GM12878 (cell line): Measurements from ENCODE around the gene RPL37. TPM values are rescaled to one million over a fixed set of nuclear protein-coding genes. Genes with fewer than 3 reads are reported as not detected.
"Not testable (repeated sequence)": the region's sequence is repeated elsewhere in the genome, so short reads cannot be mapped to it uniquely, and the experiment has no call there.

Experiments
- ATAC-seq: fragments of 200-7000 bp; cut with Tn5 transposase; 3 replicates; pipeline ENCODE4 v1.9.1; 2020; ENCODE audit warnings: mild to moderate bottlenecking, moderate library complexity
- BruUV-seq: library from RNA; stranded (reverse); fragments of 400-500 nt; replicated peaks from 2 replicates; lab custom pipeline; 2021; lab: Mats Ljungman, UMichigan
- CTCF ChIA-PET: fragments of 300-600 bp; sonication (Branson Sonifier 250); formaldehyde crosslinking; extraction: SDS; loops from one replicate; lab custom pipeline; 2021; ENCODE audit warnings: inconsistent platforms; lab: Yijun Ruan, JAX
- POLR2A ChIA-PET: fragments of 350-600 bp; formaldehyde crosslinking; extraction: SDS; loops from one replicate; lab custom pipeline; 2021; ENCODE audit warnings: inconsistent platforms; lab: Charles Lee
- RAD21 ChIA-PET: fragments of 300-600 bp; sonication (Branson Sonifier 250); formaldehyde crosslinking; loops from one replicate; lab custom pipeline; 2023; ENCODE audit warnings: antibody characterized with exemption; ENCODE audit not compliant: unreplicated experiment; lab: Charles Lee
- SMC1A ChIA-PET: fragments of 300-600 bp; sonication (Branson Sonifier 250); formaldehyde crosslinking; loops from one replicate; lab custom pipeline; 2023; ENCODE audit not compliant: unreplicated experiment, uncharacterized antibody; lab: Charles Lee
- DNase-seq: peaks from one replicate; pipeline ENCODE4 v3.0.0-alpha.2; 2011; ENCODE audit warnings: low read depth, low spot score
- FAIRE-seq: peaks from 3 replicates; lab custom pipeline; 2011; peaks lifted over from hg19 to GRCh38; lab: Jason Lieb, UNC
- H2AFZ ChIP-seq: 2 replicates; pipeline ENCODE4 v1.6.0; 2011; ENCODE audit warnings: low read depth, low read length, control low read depth; ENCODE audit not compliant: control insufficient read depth
- H3K27ac ChIP-seq: 2 replicates; pipeline ENCODE4 v1.5.1; 2011; ENCODE audit warnings: control low read depth; ENCODE audit not compliant: control insufficient read depth, insufficient read depth
- H3K27me3 ChIP-seq, 2 experiments: replicated peaks in 1 of 2; 2 replicates each; pipeline versions ENCODE4 v1.6.0 to v1.6.1; 2011; ENCODE audit warnings: low read length in 1 of 2; ENCODE audit not compliant: control insufficient read depth in 2 of 2, insufficient read depth in 2 of 2
- H3K36me3 ChIP-seq, 2 experiments: 2 replicates each; pipeline ENCODE4 v1.5.1; 2011; ENCODE audit warnings: low read length in 1 of 2; ENCODE audit not compliant: control insufficient read depth in 2 of 2, insufficient read depth in 2 of 2
- H3K4me1 ChIP-seq: 2 replicates; pipeline ENCODE4 v1.6.1; 2011; ENCODE audit warnings: mild to moderate bottlenecking, low read length, moderate library complexity, mixed read lengths; ENCODE audit not compliant: control insufficient read depth, insufficient read depth
- H3K4me2 ChIP-seq: 2 replicates; pipeline ENCODE4 v1.6.0; 2011; ENCODE audit warnings: control low read depth; ENCODE audit not compliant: control insufficient read depth, insufficient read depth
- H3K4me3 ChIP-seq: fragments of 200-600 bp; sonication (generic); 2 replicates; pipeline ENCODE4 v1.5.1; 2016
- H3K79me2 ChIP-seq: 2 replicates; pipeline ENCODE4 v1.6.0; 2011; ENCODE audit warnings: low read length; ENCODE audit not compliant: control insufficient read depth, insufficient read depth
- H3K9ac ChIP-seq: 2 replicates; pipeline ENCODE4 v1.8.0; 2011; ENCODE audit warnings: low read length, control low read depth, mixed read lengths; ENCODE audit not compliant: control insufficient read depth, insufficient read depth
- H3K9me3 ChIP-seq: replicated peaks from 3 replicates; pipeline ENCODE4 v1.5.1; 2011; ENCODE audit warnings: mild to moderate bottlenecking, low read length; ENCODE audit not compliant: control insufficient read depth, insufficient read depth
- H4K20me1 ChIP-seq: 2 replicates; pipeline ENCODE4 v1.6.0; 2011; ENCODE audit not compliant: control insufficient read depth, insufficient read depth
- ETV6 ChIP-seq, 2 experiments: fragments of 450-650 bp in 1 of 2; IDR thresholded peaks in 1 of 2; conservative IDR thresholded peaks in 1 of 2; 2 replicates each; pipeline ENCODE4 v1.6.1; 2014; ENCODE audit warnings: antibody characterized with exemption in 1 of 2, borderline replicate concordance in 1 of 2, low read depth in 1 of 2, mild to moderate bottlenecking in 1 of 2, moderate library complexity in 1 of 2
- SMARCA5 ChIP-seq: fragments of 450-650 bp; IDR thresholded peaks from 2 replicates; pipeline ENCODE4 v1.6.1; 2017; ENCODE audit warnings: mild to moderate bottlenecking
- WGBS: methylation state at CpG from one replicate; pipeline ENCODE4 v1.1.6; 2016; ENCODE audit warnings: low lambda C conversion rate; ENCODE audit not compliant: insufficient replicate concordance, insufficient coverage; ENCODE audit errors: missing lambda C conversion rate; 5-methylcytosine and 5-hydroxymethylcytosine counted together
- in situ Hi-C: fragments of 300-500 bp; cut with MboI; formaldehyde crosslinking; loops from 9 replicates; pipeline ENCODE4 v1.14.3; 2018; ENCODE audit warnings: mixed read lengths
- intact Hi-C: fragments of 100-400 bp; cut with micrococcal nuclease; formaldehyde crosslinking; loops from one replicate; pipeline ENCODE4 v1.14.2; 2022; ENCODE audit not compliant: unreplicated experiment
- polyA plus RNA-seq, 11 experiments: library from polyadenylated mRNA; depleted of rRNA in 4 of 11; unstranded in 6 of 11; stranded (reverse) in 5 of 11; fragments of >200 nt; fragmentation: Nextera tagmentation in 4 of 11; fragmentation: Illumina TruSeq in 1 of 11; extraction: Ambion mirVana in 4 of 11; extraction: Trizol in 1 of 11; gene quantifications; 1 replicate in 1 of 11; 2 replicates in 10 of 11; pipeline versions ENCODE4 v1.2.1 to v1.2.3, GENCODE V29; 2011 to 2016; ENCODE audit warnings: inconsistent platforms in 2 of 11, missing spikeins in 2 of 11, low read depth in 1 of 11
- total RNA-seq, 4 experiments: library from RNA; depleted of rRNA in 3 of 4; stranded (reverse); fragments of >200 nt in 3 of 4; fragmentation: Illumina TruSeq in 1 of 4; extraction: Trizol in 1 of 4; gene quantifications; 2 replicates each; pipeline versions ENCODE4 v1.2.1 to v1.2.3, GENCODE V29; 2013 to 2021
- TF ChIP-seq, protein P1 (sequence below): fragments of 450-650 bp; IDR thresholded peaks from 2 replicates; pipeline ENCODE4 v1.6.1; 2017; ENCODE audit warnings: antibody characterized with exemption, mild to moderate bottlenecking, moderate library complexity

The RPL37 gene
- total and polyA plus RNA-seq, 10 of the 15 experiments (the other 5 are each of a cell fraction or from before 2014, with no cell fraction given): 1,697 to 6,216 (median 3,013) TPM

DNA sequence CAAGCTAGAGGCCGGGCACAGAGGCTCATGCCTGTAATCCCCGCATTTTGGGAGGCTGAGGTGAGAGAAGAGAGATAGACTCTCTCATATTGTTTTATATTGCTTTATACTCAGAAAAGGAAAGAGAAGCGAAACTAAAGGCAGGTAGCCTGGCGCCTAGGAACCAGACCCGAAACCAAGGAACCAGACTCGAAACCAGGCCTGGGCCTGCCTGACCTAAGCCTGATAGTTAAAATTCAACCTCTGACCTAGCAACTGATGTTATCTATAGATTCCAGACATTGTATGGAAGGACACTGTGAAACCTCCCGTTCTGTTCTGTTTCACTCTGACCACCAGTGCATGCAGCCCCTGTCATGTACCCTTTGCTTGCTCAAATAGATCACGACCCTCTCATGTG is 37.2 kb upstream of the RPL37 start:
- intact Hi-C loops, BruUV-seq, H2AFZ ChIP-seq, H3K4me1 ChIP-seq, SMC1A ChIA-PET, RAD21 ChIA-PET, H3K4me2 ChIP-seq, H3K27ac ChIP-seq, H3K36me3 ChIP-seq, POLR2A ChIA-PET, H3K27me3 ChIP-seq, CTCF ChIA-PET, H3K4me3 ChIP-seq, H3K79me2 ChIP-seq, H4K20me1 ChIP-seq, H3K9ac ChIP-seq, FAIRE-seq, H3K9me3 ChIP-seq, DNase-seq: not testable (repeated sequence)
- ATAC-seq: peak; percentile 40; the same call in 2 of the 3 replicates
- in situ Hi-C loops: loop anchor here (10.0 kb wide), 1 partner anchor 1157 kb away; no protein-coding TSS in a partner anchor
- WGBS: 27% methylated on average over 8 of the region's 8 CpGs

DNA sequence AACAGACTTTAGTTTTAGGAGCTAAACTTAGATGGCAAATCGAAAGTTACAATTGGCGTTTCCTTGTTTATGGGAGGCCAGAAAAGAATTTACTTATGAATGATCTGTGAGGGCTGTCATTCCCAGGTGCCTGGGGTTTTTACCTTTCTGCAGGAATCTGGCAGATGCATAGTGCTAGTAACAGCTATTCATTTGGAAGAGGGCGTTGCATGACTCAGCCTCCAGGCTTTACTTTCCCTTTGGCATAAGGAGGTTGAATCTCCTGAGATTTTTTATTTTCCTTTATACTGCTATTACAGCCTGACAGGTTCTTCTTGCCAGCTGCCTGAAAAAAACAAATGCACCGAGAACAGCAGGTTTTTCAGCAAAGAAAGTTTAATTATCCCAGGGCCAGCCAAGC is 36.2 kb upstream of the RPL37 start:
- FAIRE-seq: no peak
- in situ Hi-C loops: loop anchor here (10.0 kb wide), 1 partner anchor 1156 kb away; no protein-coding TSS in a partner anchor

More for the DNA sequence above, 36.2 kb upstream of the RPL37 start:
- Histone ChIP-seq H3K9ac (no peak overlapping the region), H3K36me3 (no peaks in the 10 kb centered on the region), H3K4me1 (peaks cover 6% of the 10 kb centered on the region; the same call in 1 of the 2 replicates), H4K20me1 (no peaks in the 10 kb centered on the region), H3K79me2 (no peaks in the 10 kb centered on the region), H3K27me3 (no peaks in the 10 kb centered on the region; a peak in 1 of 4 replicates), H2AFZ (no peak overlapping the region), H3K4me3 (no peak overlapping the region), H3K27ac (no peak overlapping the region), H3K9me3 (no peaks in the 10 kb centered on the region), H3K4me2 (no peak overlapping the region)
- no TSS peak for BruUV-seq
- intact Hi-C loops: no loop called here
- ATAC-seq (no peak), DNase-seq (no peak)
- 32% methylated on average over 4 of the region's 4 CpGs for WGBS
- POLR2A ChIA-PET: no interaction called here
- RAD21 ChIA-PET: interaction anchor here (1.2 kb wide), 1 partner anchor 38 kb away, joined by 3 read pairs; no protein-coding TSS in a partner anchor
- SMC1A ChIA-PET: no interaction called here
- CTCF ChIA-PET: interaction anchor here (1.2 kb wide), 1 partner anchor 27 kb away, joined by 3 read pairs; no protein-coding TSS in a partner anchor
- TF ChIP-seq, protein P1, sequence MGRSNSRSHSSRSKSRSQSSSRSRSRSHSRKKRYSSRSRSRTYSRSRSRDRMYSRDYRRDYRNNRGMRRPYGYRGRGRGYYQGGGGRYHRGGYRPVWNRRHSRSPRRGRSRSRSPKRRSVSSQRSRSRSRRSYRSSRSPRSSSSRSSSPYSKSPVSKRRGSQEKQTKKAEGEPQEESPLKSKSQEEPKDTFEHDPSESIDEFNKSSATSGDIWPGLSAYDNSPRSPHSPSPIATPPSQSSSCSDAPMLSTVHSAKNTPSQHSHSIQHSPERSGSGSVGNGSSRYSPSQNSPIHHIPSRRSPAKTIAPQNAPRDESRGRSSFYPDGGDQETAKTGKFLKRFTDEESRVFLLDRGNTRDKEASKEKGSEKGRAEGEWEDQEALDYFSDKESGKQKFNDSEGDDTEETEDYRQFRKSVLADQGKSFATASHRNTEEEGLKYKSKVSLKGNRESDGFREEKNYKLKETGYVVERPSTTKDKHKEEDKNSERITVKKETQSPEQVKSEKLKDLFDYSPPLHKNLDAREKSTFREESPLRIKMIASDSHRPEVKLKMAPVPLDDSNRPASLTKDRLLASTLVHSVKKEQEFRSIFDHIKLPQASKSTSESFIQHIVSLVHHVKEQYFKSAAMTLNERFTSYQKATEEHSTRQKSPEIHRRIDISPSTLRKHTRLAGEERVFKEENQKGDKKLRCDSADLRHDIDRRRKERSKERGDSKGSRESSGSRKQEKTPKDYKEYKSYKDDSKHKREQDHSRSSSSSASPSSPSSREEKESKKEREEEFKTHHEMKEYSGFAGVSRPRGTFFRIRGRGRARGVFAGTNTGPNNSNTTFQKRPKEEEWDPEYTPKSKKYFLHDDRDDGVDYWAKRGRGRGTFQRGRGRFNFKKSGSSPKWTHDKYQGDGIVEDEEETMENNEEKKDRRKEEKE: no peak
- TF ChIP-seq ETV6 (conservative IDR thresholded peaks at IDR 0.05 in 1 of 2, IDR thresholded peaks at IDR 0.05 in 1 of 2; ENCODE audit: borderline replicate concordance in 1 of 2, low read depth in 1 of 2) (no peak), SMARCA5 (no peak)
